CD4-positive, CD25-positive, alpha-beta regulatory T cell (primary cell): ENCODE measurements around the gene LRRFIP2. TPM values are rescaled to one million over a fixed set of nuclear protein-coding genes. Genes with fewer than 3 reads are reported as not detected.

ENCODE experiments used
- ATAC-seq, 2 donors: fragments of 150-1000 bp; cut with Tn5 transposase; one replicate each; pipeline ENCODE4 v1.10.0; 2021; ENCODE audit warnings: low read depth in 2 of 2, moderate number of reproducible peaks in 2 of 2, moderate library complexity in 1 of 2
- DNase-seq, 3 donors: peaks; one replicate each; pipeline versions ENCODE4 v3.0.0 to v3.0.0-alpha.2; 2012 to 2022; ENCODE audit warnings: mixed read lengths in 1 of 3
- H3K27ac ChIP-seq: one replicate; pipeline ENCODE4 v1.7.0; 2013; ENCODE audit warnings: mild to moderate bottlenecking, low read length; ENCODE audit not compliant: insufficient read depth, poor library complexity, severe bottlenecking
- H3K27me3 ChIP-seq: one replicate; pipeline ENCODE4 v1.7.0; 2013; ENCODE audit warnings: low read length; ENCODE audit not compliant: control insufficient read depth, insufficient read depth
- H3K36me3 ChIP-seq: one replicate; pipeline ENCODE4 v1.7.0; 2013; ENCODE audit warnings: mild to moderate bottlenecking, low read length, moderate library complexity; ENCODE audit not compliant: control insufficient read depth, insufficient read depth
- H3K4me1 ChIP-seq: 2 replicates; pipeline ENCODE4 v1.7.0; 2013; ENCODE audit warnings: mild to moderate bottlenecking, low read length; ENCODE audit not compliant: insufficient read depth, control insufficient read depth, poor library complexity, severe bottlenecking
- H3K4me3 ChIP-seq: one replicate; pipeline ENCODE4 v1.7.0; 2013; ENCODE audit warnings: low read depth, mild to moderate bottlenecking, low read length, moderate library complexity
- H3K9me3 ChIP-seq, 2 experiments: 1 replicate in 1 of 2; 2 replicates in 1 of 2; pipeline ENCODE4 v1.7.0; 2013; ENCODE audit warnings: low read length in 2 of 2, mild to moderate bottlenecking in 1 of 2, moderate library complexity in 1 of 2; ENCODE audit not compliant: control insufficient read depth in 2 of 2
- H3K27ac Mint-ChIP-seq, 3 donors: one replicate each; pipeline ENCODE4 v1.8.0; 2020 to 2022; ENCODE audit warnings: mild to moderate bottlenecking in 3 of 3, mixed read lengths in 3 of 3, moderate library complexity in 2 of 3
- H3K27me3 Mint-ChIP-seq: one replicate; pipeline ENCODE4 v1.8.0; 2022; ENCODE audit warnings: mild to moderate bottlenecking, mixed read lengths
- H3K36me3 Mint-ChIP-seq: one replicate; pipeline ENCODE4 v1.8.0; 2020; ENCODE audit warnings: mixed read lengths
- H3K4me1 Mint-ChIP-seq, 4 donors: one replicate each; pipeline ENCODE4 v1.8.0; 2020 to 2022; ENCODE audit warnings: mixed read lengths in 4 of 4, mild to moderate bottlenecking in 1 of 4
- H3K4me3 Mint-ChIP-seq, 4 donors: one replicate each; pipeline ENCODE4 v1.8.0; 2020 to 2022; ENCODE audit warnings: mild to moderate bottlenecking in 4 of 4, mixed read lengths in 4 of 4, moderate library complexity in 3 of 4
- H3K9me3 Mint-ChIP-seq, 7 donors: one replicate each; pipeline ENCODE4 v1.8.0; 2020 to 2022; ENCODE audit warnings: mixed read lengths in 7 of 7, mild to moderate bottlenecking in 3 of 7, moderate library complexity in 2 of 7
- polyA plus RNA-seq, 4 donors: library from polyadenylated mRNA; unstranded; fragments of 300-500 nt; fragmentation: Illumina TruSeq; gene quantifications; one replicate each; pipeline ENCODE4 v1.2.3, GENCODE V29; 2021
- total RNA-seq: library from RNA; stranded (reverse); gene quantifications from one replicate; pipeline ENCODE4 v1.2.3, GENCODE V29; 2022

LRRFIP2 gene
- total and polyA plus RNA-seq, 5 donors from 2014 or later: 14.5 to 78.5 (median 23.5) TPM

DNA sequence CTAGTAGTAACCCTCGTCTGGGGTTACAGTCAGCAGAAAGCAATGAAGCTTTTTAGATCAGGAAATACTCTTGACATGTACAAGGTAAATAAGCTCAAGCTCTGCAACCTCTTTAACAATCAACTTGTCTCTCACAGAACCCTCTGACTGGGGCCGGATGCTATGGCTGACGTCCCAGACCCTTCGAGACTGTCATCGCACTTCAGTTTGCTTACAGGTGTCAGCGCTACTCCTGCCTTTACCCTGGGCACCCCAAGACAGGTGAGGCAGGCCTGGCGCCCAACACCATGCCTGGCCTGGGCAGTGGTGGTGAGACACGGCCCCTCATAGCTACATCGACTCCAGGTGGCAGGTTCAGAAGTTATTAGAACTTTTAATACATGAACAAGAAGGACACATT is 30.6 kb downstream of the LRRFIP2 start:
- ATAC-seq (no peak), DNase-seq (no peak)
- Histone ChIP-seq H3K4me1 (peaks cover 7% of the 10 kb centered on the region), H3K27ac (no peak overlapping the region), H3K9me3 (no peaks in the 10 kb centered on the region), H3K36me3 (peaks cover 28% of the 10 kb centered on the region), H3K27me3 (no peaks in the 10 kb centered on the region), H3K4me3 (no peak overlapping the region)
- H3K27ac Mint-ChIP-seq: peak overlapping the region in 1 of 3 donors; percentile 84
- H3K4me3 Mint-ChIP-seq: no peak overlapping the region
- peaks cover 26 to 36% (median 27%) of the 10 kb centered on the region in 4 donors for H3K4me1 Mint-ChIP-seq
- no peaks in the 10 kb centered on the region for H3K27me3 Mint-ChIP-seq
- no peaks in the 10 kb centered on the region for H3K9me3 Mint-ChIP-seq
- peaks cover 41% of the 10 kb centered on the region for H3K36me3 Mint-ChIP-seq

DNA sequence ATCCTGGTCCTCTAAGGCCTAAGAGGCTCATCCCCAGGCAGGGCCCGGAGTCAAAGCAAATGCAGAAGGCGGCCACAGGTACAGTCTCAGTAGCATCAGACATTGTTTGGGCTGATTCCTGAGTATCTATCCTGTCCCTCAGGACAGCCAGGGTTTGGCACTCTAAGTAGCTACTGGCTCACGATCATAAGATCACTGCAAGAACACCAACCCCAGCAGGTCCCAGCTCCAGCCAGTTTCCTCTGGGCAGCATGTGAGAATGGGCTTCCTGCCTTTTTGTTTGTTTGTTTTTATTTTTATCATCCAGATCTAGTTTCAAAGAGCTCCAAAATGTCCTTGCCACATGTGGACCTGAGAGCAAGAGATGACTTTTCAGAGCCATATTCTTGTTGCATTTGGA is 32.7 kb downstream of the LRRFIP2 start:
- Histone ChIP-seq H3K9me3 (no peaks in the 10 kb centered on the region), H3K4me1 (peaks cover 7% of the 10 kb centered on the region), H3K4me3 (no peak overlapping the region), H3K27me3 (no peaks in the 10 kb centered on the region), H3K27ac (no peak overlapping the region), H3K36me3 (peaks cover 15% of the 10 kb centered on the region)
- Mint-ChIP-seq H3K9me3 (no peaks in the 10 kb centered on the region), H3K36me3 (peaks cover 25% of the 10 kb centered on the region), H3K4me1 (peaks cover 18 to 31% (median 28%) of the 10 kb centered on the region in 4 donors), H3K4me3 (no peak overlapping the region), H3K27ac (no peak overlapping the region), H3K27me3 (no peaks in the 10 kb centered on the region)
- DNase-seq (no peak), ATAC-seq (no peak)

DNA sequence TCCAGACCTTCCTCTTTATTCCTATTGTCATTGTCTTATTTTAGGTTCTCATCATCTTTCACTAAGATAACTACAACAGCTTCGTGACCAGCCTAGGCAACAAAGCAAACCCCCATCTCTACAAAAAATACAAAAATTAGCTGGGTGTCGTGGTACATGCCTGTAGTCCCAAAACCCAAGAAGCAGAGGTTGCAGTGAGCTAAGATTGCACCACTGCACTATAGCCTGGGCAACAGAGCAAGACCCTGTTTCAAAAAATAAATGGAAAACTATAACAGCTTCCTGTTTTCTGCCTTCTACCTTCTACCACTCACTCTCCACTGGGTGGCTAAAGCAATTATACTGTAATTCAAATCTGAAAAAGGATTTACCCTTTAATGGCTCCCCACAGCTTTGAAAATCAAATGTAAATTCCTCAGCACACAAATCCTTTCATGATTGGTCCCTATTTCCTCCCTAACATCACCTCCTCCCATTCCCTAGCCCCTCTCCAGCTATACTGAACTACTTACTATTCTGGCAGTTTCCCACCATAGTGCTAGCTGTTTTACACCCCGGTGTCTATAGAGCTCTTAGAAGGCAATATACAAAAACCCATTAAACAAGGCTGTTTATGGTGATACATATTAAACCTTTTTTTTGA is 33.4 kb downstream of the LRRFIP2 start:
- peaks cover 7% of the 10 kb centered on the region for H3K4me1 ChIP-seq
- no peak overlapping the region for H3K4me3 ChIP-seq
- Mint-ChIP-seq H3K27ac (no peak overlapping the region), H3K4me3 (no peak overlapping the region), H3K9me3 (no peaks in the 10 kb centered on the region), H3K27me3 (no peaks in the 10 kb centered on the region), H3K36me3 (peaks cover 20% of the 10 kb centered on the region), H3K4me1 (peaks cover 12 to 27% (median 25%) of the 10 kb centered on the region in 4 donors)
- peaks cover 15% of the 10 kb centered on the region for H3K36me3 ChIP-seq
- no peak overlapping the region for H3K27ac ChIP-seq
- no peaks in the 10 kb centered on the region for H3K9me3 ChIP-seq
- no peaks in the 10 kb centered on the region for H3K27me3 ChIP-seq
- ATAC-seq (no peak), DNase-seq (no peak)

DNA sequence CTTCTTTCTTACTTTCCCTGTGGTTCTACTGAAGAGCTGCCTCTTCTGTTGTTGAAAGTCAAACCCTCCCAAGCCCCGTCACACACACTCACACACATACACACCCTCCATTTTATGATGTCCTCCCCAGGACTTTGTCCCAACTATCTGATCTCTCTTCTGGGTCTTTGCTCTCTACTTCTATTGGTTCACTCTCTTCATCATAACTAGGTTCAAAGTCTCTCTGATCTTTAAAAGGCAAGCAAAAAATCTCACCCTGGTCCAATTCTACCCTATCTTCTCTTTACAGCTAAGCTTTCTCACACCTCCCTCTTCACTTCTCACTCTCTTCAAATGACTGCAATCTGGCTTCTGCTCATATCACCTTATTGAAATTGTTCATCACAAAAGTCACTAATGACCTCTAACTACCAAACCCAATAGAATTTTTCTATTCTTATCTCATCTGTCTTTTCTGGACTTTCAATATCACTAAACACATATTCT is 34.8 kb downstream of the LRRFIP2 start:
- no peak for ATAC-seq
- Mint-ChIP-seq H3K4me1 (peaks cover 2 to 22% (median 16%) of the 10 kb centered on the region in 4 donors), H3K4me3 (no peak overlapping the region), H3K27me3 (no peaks in the 10 kb centered on the region), H3K36me3 (peaks cover 13% of the 10 kb centered on the region), H3K27ac (no peak overlapping the region), H3K9me3 (no peaks in the 10 kb centered on the region)
- DNase-seq: no peak
- Histone ChIP-seq H3K9me3 (no peaks in the 10 kb centered on the region), H3K4me3 (no peak overlapping the region), H3K36me3 (peaks cover 15% of the 10 kb centered on the region), H3K27me3 (no peaks in the 10 kb centered on the region), H3K27ac (no peak overlapping the region), H3K4me1 (no peaks in the 10 kb centered on the region)

DNA sequence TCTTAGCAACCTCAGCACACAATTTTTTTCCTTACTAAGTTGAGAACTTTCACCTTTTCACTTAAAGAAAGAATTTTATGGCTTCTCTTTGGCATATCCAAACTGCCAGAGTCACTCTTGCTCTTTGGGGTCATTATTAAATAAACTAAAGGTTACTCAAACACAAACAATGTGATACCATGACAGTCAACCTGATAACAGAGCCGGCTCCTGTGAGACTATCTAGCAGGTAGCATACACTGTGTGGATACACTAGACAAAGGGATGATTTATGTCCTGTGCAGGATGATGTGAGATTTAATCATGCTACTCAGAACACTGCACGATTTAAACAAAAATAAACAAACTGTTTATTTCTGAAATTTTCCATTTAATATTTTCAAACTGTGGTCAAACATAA is 35.6 kb downstream of the LRRFIP2 start:
- Histone ChIP-seq H3K27ac (no peak overlapping the region), H3K4me3 (no peak overlapping the region), H3K36me3 (peaks cover 12% of the 10 kb centered on the region), H3K27me3 (no peaks in the 10 kb centered on the region), H3K4me1 (no peaks in the 10 kb centered on the region), H3K9me3 (no peaks in the 10 kb centered on the region)
- Mint-ChIP-seq H3K4me3 (no peak overlapping the region), H3K36me3 (peaks cover 13% of the 10 kb centered on the region), H3K9me3 (no peaks in the 10 kb centered on the region), H3K27me3 (no peaks in the 10 kb centered on the region), H3K27ac (peak overlapping the region in 1 of 3 donors; percentile 7), H3K4me1 (peaks cover 0 to 19% (median 14%) of the 10 kb centered on the region in 4 donors)
- DNase-seq: no peak
- ATAC-seq: no peak

DNA sequence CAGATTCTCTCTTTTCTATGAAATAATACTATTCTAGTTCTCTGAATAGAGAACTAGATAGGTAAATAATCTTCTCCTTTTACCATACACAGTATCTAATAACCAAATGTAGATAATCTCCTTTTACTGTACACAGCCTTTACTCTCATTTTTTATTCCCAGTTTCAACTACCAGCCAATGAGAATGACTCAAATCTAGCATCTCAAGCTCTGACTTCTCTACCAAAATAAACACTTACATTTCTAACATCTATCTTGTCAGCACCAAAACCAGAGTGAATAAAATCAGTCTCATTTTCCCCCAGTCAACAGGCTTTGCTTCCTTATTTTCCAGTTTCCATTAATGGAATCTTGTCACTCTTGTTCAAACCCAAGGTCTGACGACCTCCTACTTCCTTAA is 36.9 kb downstream of the LRRFIP2 start:
- Histone ChIP-seq H3K27me3 (no peaks in the 10 kb centered on the region), H3K9me3 (no peaks in the 10 kb centered on the region), H3K4me3 (no peak overlapping the region), H3K36me3 (peaks cover under 1% of the 10 kb centered on the region), H3K4me1 (no peaks in the 10 kb centered on the region), H3K27ac (no peak overlapping the region)
- H3K9me3 Mint-ChIP-seq: no peaks in the 10 kb centered on the region
- H3K36me3 Mint-ChIP-seq: peaks cover 2% of the 10 kb centered on the region
- peak overlapping the region in 1 of 3 donors; percentile 8 for H3K27ac Mint-ChIP-seq
- H3K27me3 Mint-ChIP-seq: no peaks in the 10 kb centered on the region
- no peak overlapping the region for H3K4me3 Mint-ChIP-seq
- no peak for DNase-seq
- no peak for ATAC-seq
- peaks cover 4 to 17% (median 14%) of the 10 kb centered on the region in 4 donors for H3K4me1 Mint-ChIP-seq

DNA sequence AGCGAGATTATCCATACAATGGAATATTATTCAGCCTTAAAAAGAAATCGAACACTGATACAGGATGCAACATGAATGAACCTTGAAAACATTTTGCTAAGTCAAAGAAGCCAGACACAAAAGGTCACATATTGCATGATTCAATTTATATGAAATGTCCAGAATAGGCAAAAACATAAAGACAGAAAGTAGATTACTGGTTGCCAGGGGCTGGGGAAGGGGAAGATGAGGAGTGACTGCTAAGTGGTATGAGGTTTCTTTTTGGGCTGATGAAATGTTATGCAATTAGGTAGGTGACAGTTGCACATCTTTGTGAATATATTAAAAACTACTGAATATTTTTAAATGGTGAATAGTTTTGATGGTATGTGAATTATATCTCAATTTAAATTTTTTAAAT is 38.3 kb downstream of the LRRFIP2 start:
- no peaks in the 10 kb centered on the region for H3K27me3 ChIP-seq
- no peaks in the 10 kb centered on the region for H3K4me1 ChIP-seq
- Mint-ChIP-seq H3K27ac (no peak overlapping the region), H3K4me1 (peaks cover 12 to 25% (median 21%) of the 10 kb centered on the region in 4 donors), H3K4me3 (no peak overlapping the region), H3K36me3 (no peaks in the 10 kb centered on the region), H3K9me3 (no peaks in the 10 kb centered on the region), H3K27me3 (no peaks in the 10 kb centered on the region)
- H3K27ac ChIP-seq: no peak overlapping the region
- no peak for ATAC-seq
- no peaks in the 10 kb centered on the region for H3K9me3 ChIP-seq
- no peak overlapping the region for H3K4me3 ChIP-seq
- no peak for DNase-seq
- H3K36me3 ChIP-seq: no peaks in the 10 kb centered on the region

DNA sequence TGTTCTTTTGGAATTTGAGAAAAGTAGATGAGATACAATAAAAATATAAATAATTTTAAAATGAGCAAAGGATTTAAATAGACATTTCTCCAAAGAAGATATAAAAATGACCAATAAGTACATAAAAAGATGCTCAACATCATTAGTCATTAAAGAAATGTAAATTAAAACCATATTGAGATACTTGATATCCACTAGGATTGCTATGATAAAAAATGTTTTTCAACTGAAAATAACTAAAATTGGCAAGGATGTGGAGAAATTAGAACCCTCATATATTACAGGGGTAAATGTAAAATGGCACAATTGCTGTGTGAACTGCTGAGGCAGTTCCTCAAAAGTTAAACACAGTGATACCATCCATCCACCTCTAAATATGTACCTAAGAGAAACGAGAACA is 38.8 kb downstream of the LRRFIP2 start:
- Histone ChIP-seq H3K36me3 (no peaks in the 10 kb centered on the region), H3K4me3 (no peak overlapping the region), H3K27ac (no peak overlapping the region), H3K27me3 (no peaks in the 10 kb centered on the region), H3K4me1 (no peaks in the 10 kb centered on the region), H3K9me3 (no peaks in the 10 kb centered on the region)
- ATAC-seq: no peak
- no peaks in the 10 kb centered on the region for H3K27me3 Mint-ChIP-seq
- no peak for DNase-seq
- H3K9me3 Mint-ChIP-seq: no peaks in the 10 kb centered on the region
- no peak overlapping the region for H3K4me3 Mint-ChIP-seq
- H3K27ac Mint-ChIP-seq: no peak overlapping the region
- peaks cover 14 to 25% (median 24%) of the 10 kb centered on the region in 4 donors for H3K4me1 Mint-ChIP-seq
- H3K36me3 Mint-ChIP-seq: no peaks in the 10 kb centered on the region
